ENCODE measurements around the gene DGKQ.

The DGKQ gene

GRCh38 chr4:968621-969394 is 4.6 kb downstream of the DGKQ start:
- H3K4ac ChIP-seq (ENCODE audit: low read depth, low read length) = no peak overlapping the region
- H2AFZ ChIP-seq (ENCODE audit: insufficient read depth, low read length, poor library complexity) = no peak overlapping the region
- peaks cover 8% of the 10 kb centered on the region for H3K9me3 ChIP-seq (ENCODE audit: insufficient read depth, low read depth, low read length)
- H3K36me3 ChIP-seq (ENCODE audit: control insufficient read depth in 1 of 2, insufficient read depth in 2 of 2, low read length in 2 of 2) = peaks cover 6 to 11% of the 10 kb centered on the region in 2 experiments
- H3K4me2 ChIP-seq (ENCODE audit: low read length) = no peak overlapping the region
- H3K79me1 ChIP-seq (ENCODE audit: low read length) = peaks cover 4% of the 10 kb centered on the region
- WGBS (ENCODE audit: extremely low coverage, insufficient coverage, insufficient read length) = no CpG with 5 or more reads among the region's 23 CpGs
- no peak overlapping the region for H2BK120ac ChIP-seq (ENCODE audit: insufficient read depth, low read length, poor library complexity)
- H3K4me3 ChIP-seq (ENCODE audit: low read depth, low read length) = no peak overlapping the region
- peaks cover 8 to 13% of the 10 kb centered on the region in 2 experiments for H3K4me1 ChIP-seq (ENCODE audit: control insufficient read depth in 1 of 2, insufficient read depth in 2 of 2, low read length in 2 of 2)
- no peak overlapping the region for H3K23ac ChIP-seq (ENCODE audit: low read length)
- H2BK12ac ChIP-seq (ENCODE audit: low read length) = no peak overlapping the region
- H3K18ac ChIP-seq (ENCODE audit: low read length) = no peak overlapping the region
- H4K91ac ChIP-seq (ENCODE audit: low read depth, low read length) = no peak overlapping the region
- H3K9ac ChIP-seq (ENCODE audit: low read length) = no peak overlapping the region
- H3K27ac ChIP-seq (ENCODE audit: low read depth, low read length) = no peak overlapping the region
- no peak overlapping the region for H4K12ac ChIP-seq (ENCODE audit: low read depth, low read length)
- DNase-seq = no peak
- no peak overlapping the region for H2BK5ac ChIP-seq (ENCODE audit: low read depth, low read length, poor library complexity)
- H3K79me2 ChIP-seq (ENCODE audit: control insufficient read depth, insufficient read depth, low read length, poor library complexity) = no peaks in the 10 kb centered on the region
- H3K14ac ChIP-seq (ENCODE audit: low read length) = no peak overlapping the region
- H2AK5ac ChIP-seq (ENCODE audit: low read length) = no peak overlapping the region
- H4K8ac ChIP-seq (ENCODE audit: low read depth, low read length) = no peak overlapping the region
- H3K27me3 ChIP-seq (ENCODE audit: insufficient read depth, low read length) = peaks cover 25% of the 10 kb centered on the region

- WGBS (ENCODE audit: extremely low coverage, insufficient coverage, insufficient read length) = no CpG with 5 or more reads among the region's 24 CpGs
Measured at GRCh38 chr4:968221-968620, 5.1 kb downstream of the DGKQ start.

GRCh38 chr4:967113-968104 is 6.0 kb downstream of the DGKQ start:
- no CpG with 5 or more reads among the region's 76 CpGs for WGBS (ENCODE audit: extremely low coverage, insufficient coverage, insufficient read length)
- no peak overlapping the region for H3K27ac ChIP-seq (ENCODE audit: low read depth, low read length)
- no peak overlapping the region for H4K8ac ChIP-seq (ENCODE audit: low read depth, low read length)

More at GRCh38 chr4:968221-968620, 5.1 kb downstream of the DGKQ start:
- Histone ChIP-seq H2AK5ac (ENCODE audit: low read length) (no peak overlapping the region), H3K27me3 (ENCODE audit: insufficient read depth, low read length) (peaks cover 25% of the 10 kb centered on the region), H2BK12ac (ENCODE audit: low read length) (no peak overlapping the region), H3K9me3 (ENCODE audit: insufficient read depth, low read depth, low read length) (peaks cover 6% of the 10 kb centered on the region), H4K91ac (ENCODE audit: low read depth, low read length) (no peak overlapping the region), H3K18ac (ENCODE audit: low read length) (no peak overlapping the region), H2BK120ac (ENCODE audit: insufficient read depth, low read length, poor library complexity) (no peak overlapping the region), H3K9ac (ENCODE audit: low read length) (no peak overlapping the region), H3K36me3 (ENCODE audit: control insufficient read depth in 1 of 2, insufficient read depth in 2 of 2, low read length in 2 of 2) (peaks cover 6 to 11% of the 10 kb centered on the region in 2 experiments), H3K4me3 (ENCODE audit: low read depth, low read length) (no peak overlapping the region), H3K23ac (ENCODE audit: low read length) (no peak overlapping the region), H3K79me1 (ENCODE audit: low read length) (peaks cover 4% of the 10 kb centered on the region), H3K14ac (ENCODE audit: low read length) (no peak overlapping the region), H3K4ac (ENCODE audit: low read depth, low read length) (no peak overlapping the region), H3K79me2 (ENCODE audit: control insufficient read depth, insufficient read depth, low read length, poor library complexity) (no peaks in the 10 kb centered on the region), H3K27ac (ENCODE audit: low read depth, low read length) (no peak overlapping the region), H4K8ac (ENCODE audit: low read depth, low read length) (no peak overlapping the region), H3K4me2 (ENCODE audit: low read length) (no peak overlapping the region), H2BK5ac (ENCODE audit: low read depth, low read length, poor library complexity) (no peak overlapping the region), H2AFZ (ENCODE audit: insufficient read depth, low read length, poor library complexity) (no peak overlapping the region), H3K4me1 (ENCODE audit: control insufficient read depth in 1 of 2, insufficient read depth in 2 of 2, low read length in 2 of 2) (peaks cover 6 to 13% of the 10 kb centered on the region in 2 experiments), H4K12ac (ENCODE audit: low read depth, low read length) (no peak overlapping the region)
- DNase-seq = no peak

GRCh38 chr4:966266-967112 is 6.9 kb downstream of the DGKQ start:
- Histone ChIP-seq H3K23ac (ENCODE audit: low read length) (no peak overlapping the region), H3K79me1 (ENCODE audit: low read length) (no peaks in the 10 kb centered on the region), H3K9ac (ENCODE audit: low read length) (no peak overlapping the region), H3K9me3 (ENCODE audit: insufficient read depth, low read depth, low read length) (peaks cover 4% of the 10 kb centered on the region), H3K4me3 (ENCODE audit: low read depth, low read length) (no peak overlapping the region), H4K91ac (ENCODE audit: low read depth, low read length) (no peak overlapping the region), H2BK12ac (ENCODE audit: low read length) (no peak overlapping the region), H3K4me1 (ENCODE audit: control insufficient read depth in 1 of 2, insufficient read depth in 2 of 2, low read length in 2 of 2) (peaks cover 0 to 3% of the 10 kb centered on the region in 2 experiments), H3K27me3 (ENCODE audit: insufficient read depth, low read length) (peaks cover 18% of the 10 kb centered on the region), H3K4ac (ENCODE audit: low read depth, low read length) (no peak overlapping the region), H3K36me3 (ENCODE audit: control insufficient read depth in 1 of 2, insufficient read depth in 2 of 2, low read length in 2 of 2) (peaks cover 15 to 21% of the 10 kb centered on the region in 2 experiments), H2BK5ac (ENCODE audit: low read depth, low read length, poor library complexity) (no peak overlapping the region), H4K12ac (ENCODE audit: low read depth, low read length) (no peak overlapping the region), H3K27ac (ENCODE audit: low read depth, low read length) (no peak overlapping the region), H3K79me2 (ENCODE audit: control insufficient read depth, insufficient read depth, low read length, poor library complexity) (no peaks in the 10 kb centered on the region), H2AK5ac (ENCODE audit: low read length) (no peak overlapping the region), H3K18ac (ENCODE audit: low read length) (no peak overlapping the region), H3K14ac (ENCODE audit: low read length) (no peak overlapping the region), H2AFZ (ENCODE audit: insufficient read depth, low read length, poor library complexity) (no peak overlapping the region), H3K4me2 (ENCODE audit: low read length) (no peak overlapping the region), H2BK120ac (ENCODE audit: insufficient read depth, low read length, poor library complexity) (no peak overlapping the region), H4K8ac (ENCODE audit: low read depth, low read length) (no peak overlapping the region)
- no peak for DNase-seq
- no CpG with 5 or more reads among the region's 48 CpGs for WGBS (ENCODE audit: extremely low coverage, insufficient coverage, insufficient read length)

More at GRCh38 chr4:967113-968104, 6.0 kb downstream of the DGKQ start:
- no peak overlapping the region for H4K12ac ChIP-seq (ENCODE audit: low read depth, low read length)
- H3K4me2 ChIP-seq (ENCODE audit: low read length) = peak overlapping the region; percentile 4
- H3K4me3 ChIP-seq (ENCODE audit: low read depth, low read length) = no peak overlapping the region
- peaks cover 18% of the 10 kb centered on the region for H3K27me3 ChIP-seq (ENCODE audit: insufficient read depth, low read length)
- no peak overlapping the region for H3K9ac ChIP-seq (ENCODE audit: low read length)
- H2BK120ac ChIP-seq (ENCODE audit: insufficient read depth, low read length, poor library complexity) = no peak overlapping the region
- peaks cover 8 to 13% of the 10 kb centered on the region in 2 experiments for H3K36me3 ChIP-seq (ENCODE audit: control insufficient read depth in 1 of 2, insufficient read depth in 2 of 2, low read length in 2 of 2)
- no peak overlapping the region for H2BK12ac ChIP-seq (ENCODE audit: low read length)
- no peak overlapping the region for H2BK5ac ChIP-seq (ENCODE audit: low read depth, low read length, poor library complexity)
- H3K9me3 ChIP-seq (ENCODE audit: insufficient read depth, low read depth, low read length) = peaks cover 4% of the 10 kb centered on the region
- no peak overlapping the region for H2AFZ ChIP-seq (ENCODE audit: insufficient read depth, low read length, poor library complexity)
- H2AK5ac ChIP-seq (ENCODE audit: low read length) = no peak overlapping the region
- no peak overlapping the region for H3K23ac ChIP-seq (ENCODE audit: low read length)
- no peaks in the 10 kb centered on the region for H3K79me2 ChIP-seq (ENCODE audit: control insufficient read depth, insufficient read depth, low read length, poor library complexity)
- peaks cover under 1 to 7% of the 10 kb centered on the region in 2 experiments for H3K4me1 ChIP-seq (ENCODE audit: control insufficient read depth in 1 of 2, insufficient read depth in 2 of 2, low read length in 2 of 2)
- no peak overlapping the region for H3K4ac ChIP-seq (ENCODE audit: low read depth, low read length)
- DNase-seq = no peak
- no peaks in the 10 kb centered on the region for H3K79me1 ChIP-seq (ENCODE audit: low read length)
- no peak overlapping the region for H3K14ac ChIP-seq (ENCODE audit: low read length)
- H4K91ac ChIP-seq (ENCODE audit: low read depth, low read length) = no peak overlapping the region
- H3K18ac ChIP-seq (ENCODE audit: low read length) = no peak overlapping the region

Measured in trophoblast cell (in vitro differentiated cells and primary cell).